Measurements from ENCODE around the gene ALKBH2. TPM values are rescaled to one million over a fixed set of nuclear protein-coding genes. Genes with fewer than 3 reads are reported as not detected.
A peak's percentile ranks its signal among the peaks of the same experiment; 100 is the strongest.

Gene ALKBH2
- total and polyA plus RNA-seq, 2 donors from 2014 or later: 14.7 to 18.8 TPM

GRCh38 chr12:109121346-109121880, 28.1 kb upstream of the ALKBH2 start:
- peaks cover 2 to 31% (median 23%) of the 10 kb centered on the region in 3 donors for H3K4me1 ChIP-seq (ENCODE audit: control insufficient read depth in 2 of 3, insufficient read depth in 2 of 3, low read depth in 1 of 3, low read length in 3 of 3)

GRCh38 chr12:109120557-109120956, 27.3 kb upstream of the ALKBH2 start:
- FAIRE-seq (no peak), DNase-seq (no peak)
- H3K4me3 ChIP-seq (ENCODE audit: low read length in 3 of 3): no peak overlapping the region
- peak overlapping the region in 1 of 2 donors; percentile 45 for H3K27ac ChIP-seq (ENCODE audit: low read depth in 2 of 2, low read length in 2 of 2)
- H3K36me3 ChIP-seq (ENCODE audit: control insufficient read depth in 2 of 3, insufficient read depth in 3 of 3, low read length in 3 of 3): peaks cover 0 to 7% (median 0%) of the 10 kb centered on the region in 3 donors
- peak overlapping the region in 1 of 3 donors; percentile 6 for H3K9ac ChIP-seq (ENCODE audit: low read length in 3 of 3)
- H3K4me1 ChIP-seq (ENCODE audit: control insufficient read depth in 2 of 3, insufficient read depth in 2 of 3, low read depth in 1 of 3, low read length in 3 of 3): peaks cover 2 to 34% (median 32%) of the 10 kb centered on the region in 3 donors
- H3K9me3 ChIP-seq (ENCODE audit: control insufficient read depth in 2 of 3, insufficient read depth in 1 of 3, low read length in 3 of 3): no peaks in the 10 kb centered on the region
- TF ChIP-seq, protein P1, sequence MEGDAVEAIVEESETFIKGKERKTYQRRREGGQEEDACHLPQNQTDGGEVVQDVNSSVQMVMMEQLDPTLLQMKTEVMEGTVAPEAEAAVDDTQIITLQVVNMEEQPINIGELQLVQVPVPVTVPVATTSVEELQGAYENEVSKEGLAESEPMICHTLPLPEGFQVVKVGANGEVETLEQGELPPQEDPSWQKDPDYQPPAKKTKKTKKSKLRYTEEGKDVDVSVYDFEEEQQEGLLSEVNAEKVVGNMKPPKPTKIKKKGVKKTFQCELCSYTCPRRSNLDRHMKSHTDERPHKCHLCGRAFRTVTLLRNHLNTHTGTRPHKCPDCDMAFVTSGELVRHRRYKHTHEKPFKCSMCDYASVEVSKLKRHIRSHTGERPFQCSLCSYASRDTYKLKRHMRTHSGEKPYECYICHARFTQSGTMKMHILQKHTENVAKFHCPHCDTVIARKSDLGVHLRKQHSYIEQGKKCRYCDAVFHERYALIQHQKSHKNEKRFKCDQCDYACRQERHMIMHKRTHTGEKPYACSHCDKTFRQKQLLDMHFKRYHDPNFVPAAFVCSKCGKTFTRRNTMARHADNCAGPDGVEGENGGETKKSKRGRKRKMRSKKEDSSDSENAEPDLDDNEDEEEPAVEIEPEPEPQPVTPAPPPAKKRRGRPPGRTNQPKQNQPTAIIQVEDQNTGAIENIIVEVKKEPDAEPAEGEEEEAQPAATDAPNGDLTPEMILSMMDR (IDR thresholded peaks at IDR 0.05; ENCODE audit: borderline replicate concordance, extremely low read depth, insufficient read depth): no peak
- intact Hi-C loops (cut with DNase I): no loop called here
- no peaks in the 10 kb centered on the region for H3K27me3 ChIP-seq (ENCODE audit: control insufficient read depth, insufficient read depth, low read length)

More at GRCh38 chr12:109121346-109121880, 28.1 kb upstream of the ALKBH2 start:
- DNase-seq: no peak
- FAIRE-seq: no peak
- intact Hi-C loops (cut with DNase I): no loop called here
- no peak overlapping the region for H3K4me3 ChIP-seq (ENCODE audit: low read length in 3 of 3)
- H3K9me3 ChIP-seq (ENCODE audit: control insufficient read depth in 2 of 3, insufficient read depth in 1 of 3, low read length in 3 of 3): no peaks in the 10 kb centered on the region
- no peak overlapping the region for H3K9ac ChIP-seq (ENCODE audit: low read length in 3 of 3)
- peaks cover 0 to 7% (median 5%) of the 10 kb centered on the region in 3 donors for H3K36me3 ChIP-seq (ENCODE audit: control insufficient read depth in 2 of 3, insufficient read depth in 3 of 3, low read length in 3 of 3)
- TF ChIP-seq, protein P1 (IDR thresholded peaks at IDR 0.05; ENCODE audit: borderline replicate concordance, extremely low read depth, insufficient read depth): no peak
- H3K27me3 ChIP-seq (ENCODE audit: control insufficient read depth, insufficient read depth, low read length): no peaks in the 10 kb centered on the region
- H3K27ac ChIP-seq (ENCODE audit: low read depth in 2 of 2, low read length in 2 of 2): no peak overlapping the region

DNA sequence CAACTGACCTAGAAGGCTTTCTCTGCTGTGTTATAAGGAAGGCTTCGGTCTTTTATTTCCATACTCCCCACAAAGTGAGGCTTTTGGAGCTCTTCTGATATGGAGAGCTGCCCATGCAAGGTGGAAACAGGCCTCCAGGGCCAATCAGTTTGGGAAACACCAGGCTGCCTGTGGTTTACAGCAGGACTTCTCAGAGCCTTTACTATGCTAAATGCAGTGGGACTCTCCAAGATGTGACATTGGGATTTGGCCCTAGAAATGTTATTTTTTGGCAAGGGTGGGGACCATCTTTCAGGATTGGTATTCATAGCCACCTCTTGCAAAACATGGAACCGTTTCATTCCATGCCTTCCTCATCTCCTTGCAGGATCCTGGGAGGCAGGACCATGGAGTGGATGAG, 26.8 kb upstream of the ALKBH2 start:
- TF ChIP-seq, protein P1 (IDR thresholded peaks at IDR 0.05; ENCODE audit: borderline replicate concordance, extremely low read depth, insufficient read depth): no peak
- no peak for FAIRE-seq
- Histone ChIP-seq H3K9ac (ENCODE audit: low read length in 3 of 3) (peak overlapping the region in 1 of 3 donors; percentile 6), H3K4me3 (ENCODE audit: low read length in 3 of 3) (no peak overlapping the region), H3K4me1 (ENCODE audit: control insufficient read depth in 2 of 3, insufficient read depth in 2 of 3, low read depth in 1 of 3, low read length in 3 of 3) (peaks cover 2 to 38% (median 34%) of the 10 kb centered on the region in 3 donors), H3K36me3 (ENCODE audit: control insufficient read depth in 2 of 3, insufficient read depth in 3 of 3, low read length in 3 of 3) (peaks cover 0 to 7% (median 0%) of the 10 kb centered on the region in 3 donors), H3K27ac (ENCODE audit: low read depth in 2 of 2, low read length in 2 of 2) (peak overlapping the region in 1 of 2 donors; percentile 45), H3K9me3 (ENCODE audit: control insufficient read depth in 2 of 3, insufficient read depth in 1 of 3, low read length in 3 of 3) (no peaks in the 10 kb centered on the region), H3K27me3 (ENCODE audit: control insufficient read depth, insufficient read depth, low read length) (no peaks in the 10 kb centered on the region)
- intact Hi-C loops (cut with DNase I): no loop called here
- no peak for DNase-seq

Measured in kidney (tissue), 14 donors.